IMR-90 (cell line): ENCODE data around the gene COA1. TPM values are rescaled to one million over a fixed set of nuclear protein-coding genes. Genes with fewer than 3 reads are reported as not detected.

Source experiments
- ATAC-seq: fragments of 200-7000 bp; cut with Tn5 transposase; 2 replicates; pipeline ENCODE4 v1.9.1; 2020; ENCODE audit warnings: low read depth, mild to moderate bottlenecking, moderate library complexity
- BruUV-seq: library from RNA; stranded (reverse); fragments of 400-500 nt; replicated peaks from 2 replicates; lab custom pipeline; 2021; lab: Mats Ljungman, UMichigan
- CTCF ChIA-PET: fragments of 300-600 bp; formaldehyde crosslinking; extraction: SDS; loops from one replicate; lab custom pipeline; 2021; ENCODE audit warnings: antibody characterized with exemption; lab: Yijun Ruan, JAX
- POLR2A ChIA-PET: fragments of 300-600 bp; sonication (Branson Sonifier 250); formaldehyde crosslinking; loops from one replicate; lab custom pipeline; 2022; ENCODE audit warnings: antibody characterized with exemption; ENCODE audit not compliant: unreplicated experiment; lab: Charles Lee
- DNase-seq: peaks from one replicate; pipeline ENCODE4 v3.0.0; 2013
- H2AFZ ChIP-seq: replicated peaks from 2 replicates; pipeline ENCODE3; 2013; ENCODE audit warnings: low read length, mild to moderate bottlenecking; ENCODE audit not compliant: poor library complexity
- H2AK5ac ChIP-seq: 2 replicates; pipeline ENCODE4 v1.6.1; 2013; ENCODE audit warnings: low read depth, low read length, inconsistent platforms
- H2AK9ac ChIP-seq: replicated peaks from 2 replicates; pipeline ENCODE3; 2013; ENCODE audit warnings: mild to moderate bottlenecking, low read depth, low read length, moderate library complexity; ENCODE audit not compliant: poor library complexity
- H2BK120ac ChIP-seq: 2 replicates; pipeline ENCODE4 v1.6.1; 2013; ENCODE audit warnings: low read depth, low read length, inconsistent platforms
- H2BK15ac ChIP-seq: 3 replicates; pipeline ENCODE4 v1.6.1; 2013; ENCODE audit warnings: low read depth, low read length, inconsistent platforms
- H2BK20ac ChIP-seq: 2 replicates; pipeline ENCODE4 v1.6.1; 2013; ENCODE audit warnings: low read depth, mild to moderate bottlenecking, inconsistent platforms, low read length, moderate library complexity
- H2BK5ac ChIP-seq: 2 replicates; pipeline ENCODE4 v1.6.1; 2013; ENCODE audit warnings: mild to moderate bottlenecking, low read depth, low read length, inconsistent platforms; ENCODE audit not compliant: poor library complexity, severe bottlenecking
- H3K14ac ChIP-seq: replicated peaks from 2 replicates; pipeline ENCODE4 v1.6.1; 2013; ENCODE audit warnings: low read depth, low read length, inconsistent platforms
- H3K18ac ChIP-seq: 2 replicates; pipeline ENCODE4 v1.6.1; 2013; ENCODE audit warnings: low read depth, low read length, control low read depth
- H3K23ac ChIP-seq: 2 replicates; pipeline ENCODE4 v1.6.1; 2013; ENCODE audit warnings: low read depth, low read length, inconsistent platforms
- H3K27ac ChIP-seq: 2 replicates; pipeline ENCODE4 v1.5.1; 2013; ENCODE audit warnings: mild to moderate bottlenecking, control low read depth, low read length; ENCODE audit not compliant: insufficient read depth
- H3K27me3 ChIP-seq: 2 replicates; pipeline ENCODE4 v1.6.1; 2013; ENCODE audit warnings: low read length; ENCODE audit not compliant: control insufficient read depth, insufficient read depth
- H3K36me3 ChIP-seq: 2 replicates; pipeline ENCODE4 v1.6.1; 2013; ENCODE audit warnings: low read length, mixed read lengths; ENCODE audit not compliant: control insufficient read depth, insufficient read depth
- H3K4ac ChIP-seq: 2 replicates; pipeline ENCODE4 v1.6.1; 2013; ENCODE audit warnings: low read depth, low read length, inconsistent platforms
- H3K4me1 ChIP-seq: 2 replicates; pipeline ENCODE4 v1.6.1; 2013; ENCODE audit warnings: low read length, mixed read lengths; ENCODE audit not compliant: control insufficient read depth, insufficient read depth
- H3K4me2 ChIP-seq: 2 replicates; pipeline ENCODE4 v1.6.1; 2013; ENCODE audit warnings: low read depth, mild to moderate bottlenecking, control low read depth, low read length, moderate library complexity
- H3K4me3 ChIP-seq: 2 replicates; pipeline ENCODE4 v1.5.1; 2013; ENCODE audit warnings: low read depth, mild to moderate bottlenecking, control low read depth, low read length, moderate library complexity; ENCODE audit not compliant: insufficient read depth
- H3K56ac ChIP-seq: 2 replicates; pipeline ENCODE4 v1.6.1; 2013; ENCODE audit warnings: low read length, inconsistent platforms; ENCODE audit not compliant: insufficient read depth; ENCODE audit errors: extremely low read depth
- H3K79me1 ChIP-seq, 2 experiments: 2 replicates each; pipeline ENCODE4 v1.6.1; 2013; ENCODE audit warnings: low read length in 2 of 2, inconsistent platforms in 1 of 2, low read depth in 1 of 2
- H3K9ac ChIP-seq: 2 replicates; pipeline ENCODE4 v1.6.1; 2013; ENCODE audit warnings: low read depth, low read length, control low read depth
- H3K9me1 ChIP-seq: 2 replicates; pipeline ENCODE4 v1.6.1; 2013; ENCODE audit warnings: low read length, inconsistent platforms; ENCODE audit not compliant: insufficient read depth
- H3K9me3 ChIP-seq: 2 replicates; pipeline ENCODE4 v1.6.1; 2013; ENCODE audit warnings: low read length; ENCODE audit not compliant: control insufficient read depth, insufficient read depth
- H4K20me1 ChIP-seq: 2 replicates; pipeline ENCODE4 v1.6.1; 2013; ENCODE audit warnings: low read length, inconsistent platforms; ENCODE audit not compliant: insufficient read depth
- H4K5ac ChIP-seq: 2 replicates; pipeline ENCODE4 v1.6.1; 2013; ENCODE audit warnings: mild to moderate bottlenecking, low read depth, low read length, control low read depth
- H4K8ac ChIP-seq, 2 experiments: 2 replicates each; pipeline ENCODE4 v1.6.1; 2013; ENCODE audit warnings: low read depth in 2 of 2, low read length in 2 of 2, control low read depth in 1 of 2, inconsistent platforms in 1 of 2
- H4K91ac ChIP-seq: 2 replicates; pipeline ENCODE4 v1.6.1; 2013; ENCODE audit warnings: low read depth, low read length, inconsistent platforms; ENCODE audit not compliant: insufficient read depth
- RCOR1 ChIP-seq: IDR thresholded peaks from 2 replicates; pipeline ENCODE4 v1.6.1; 2012; ENCODE audit warnings: mild to moderate bottlenecking, low read length, improper control_type of control experiment; ENCODE audit not compliant: insufficient replicate concordance
- USF2 ChIP-seq: fragments of 150-350 bp; IDR thresholded peaks from 2 replicates; pipeline ENCODE4 v1.6.1; 2017; ENCODE audit warnings: mild to moderate bottlenecking, antibody characterized with exemption, low read length, low read depth
- WGBS, 2 experiments: methylation state at CpG; one replicate each; pipeline versions ENCODE4 v1.1.5 to v1.1.7; 2013; ENCODE audit warnings: missing lambda C conversion rate in 2 of 2; ENCODE audit not compliant: insufficient read length in 1 of 2; ENCODE audit errors: extremely low coverage in 2 of 2; 5-methylcytosine and 5-hydroxymethylcytosine counted together
- dilution Hi-C: fragments of 300-500 bp; cut with HindIII; formaldehyde crosslinking; loops from one replicate; pipeline ENCODE4 v1.14.3; 2018; ENCODE audit warnings: low sequenced_read_pairs; ENCODE audit not compliant: unreplicated experiment
- in situ Hi-C: fragments of 300-500 bp; cut with MboI; formaldehyde crosslinking; loops from 3 replicates; pipeline ENCODE4 v1.14.3; 2019; ENCODE audit warnings: low sequenced_read_pairs, inconsistent platforms, mixed read lengths
- intact Hi-C: fragments of 100-400 bp; cut with micrococcal nuclease; formaldehyde crosslinking; loops from 2 replicates; pipeline ENCODE4 v1.10.0; 2022
- polyA plus RNA-seq, 3 experiments: library from polyadenylated mRNA; depleted of rRNA; stranded (reverse); fragments of >200 nt; gene quantifications; 2 replicates each; pipeline ENCODE4 v1.2.3, GENCODE V29; 2012; ENCODE audit warnings: low replicate concordance in 1 of 3
- total RNA-seq: library from RNA; depleted of rRNA; stranded (reverse); fragments of >200 nt; gene quantifications from 2 replicates; pipeline ENCODE4 v1.2.3, GENCODE V29; 2012
- TF ChIP-seq, protein P1 (sequence below): fragments of 150-350 bp; IDR thresholded peaks from 2 replicates; pipeline ENCODE4 v1.6.1; 2016; ENCODE audit warnings: low read depth, mild to moderate bottlenecking, low read length, moderate library complexity, borderline replicate concordance

COA1 gene
- total and polyA plus RNA-seq, 2 of the 4 experiments (the other 2 are of a cell fraction), result 34.2 to 59.5 TPM

GRCh38 chr7:43769281-43769680 lies 40.0 kb upstream of the COA1 start:
- H3K14ac ChIP-seq, result no peak overlapping the region
- H3K18ac ChIP-seq, result no peak overlapping the region
- no peak overlapping the region for H3K27ac ChIP-seq
- H3K4me1 ChIP-seq, result peaks cover 3% of the 10 kb centered on the region
- no peak overlapping the region for H3K4ac ChIP-seq
- no peak overlapping the region for H2BK5ac ChIP-seq
- intact Hi-C loops, result no loop called here
- H4K5ac ChIP-seq, result no peak overlapping the region
- H3K9me1 ChIP-seq, result peaks cover 3% of the 10 kb centered on the region; the same call in 1 of the 2 replicates
- H3K9ac ChIP-seq, result no peak overlapping the region
- no peak overlapping the region for H3K56ac ChIP-seq
- no peak overlapping the region for H4K91ac ChIP-seq
- no peak overlapping the region for H4K8ac ChIP-seq
- no peak overlapping the region for H3K23ac ChIP-seq
- H3K4me3 ChIP-seq, result no peak overlapping the region
- WGBS, 2 experiments, result no CpG with 5 or more reads among the region's 5 CpGs
- H2BK120ac ChIP-seq, result no peak overlapping the region
- H2AK5ac ChIP-seq, result no peak overlapping the region
- no peak overlapping the region for H3K4me2 ChIP-seq
- no peak for ATAC-seq
- H3K27me3 ChIP-seq, result no peaks in the 10 kb centered on the region
- no TSS peak for BruUV-seq
- dilution Hi-C loops, result no loop called here
- no peak overlapping the region for H2BK15ac ChIP-seq
- H3K9me3 ChIP-seq, result no peaks in the 10 kb centered on the region
- DNase-seq, result no peak
- no peak overlapping the region for H2AK9ac ChIP-seq
- peaks cover 4% of the 10 kb centered on the region; the same call in 1 of the 2 replicates for H3K36me3 ChIP-seq
- H4K20me1 ChIP-seq, result no peaks in the 10 kb centered on the region
- H2AFZ ChIP-seq, result no peak overlapping the region
- TF ChIP-seq, protein P1, sequence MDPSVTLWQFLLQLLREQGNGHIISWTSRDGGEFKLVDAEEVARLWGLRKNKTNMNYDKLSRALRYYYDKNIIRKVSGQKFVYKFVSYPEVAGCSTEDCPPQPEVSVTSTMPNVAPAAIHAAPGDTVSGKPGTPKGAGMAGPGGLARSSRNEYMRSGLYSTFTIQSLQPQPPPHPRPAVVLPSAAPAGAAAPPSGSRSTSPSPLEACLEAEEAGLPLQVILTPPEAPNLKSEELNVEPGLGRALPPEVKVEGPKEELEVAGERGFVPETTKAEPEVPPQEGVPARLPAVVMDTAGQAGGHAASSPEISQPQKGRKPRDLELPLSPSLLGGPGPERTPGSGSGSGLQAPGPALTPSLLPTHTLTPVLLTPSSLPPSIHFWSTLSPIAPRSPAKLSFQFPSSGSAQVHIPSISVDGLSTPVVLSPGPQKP, result no peak
- no peak for TF ChIP-seq RCOR1
- TF ChIP-seq USF2, result no peak
- H2BK20ac ChIP-seq, result no peak overlapping the region
- ChIA-PET POLR2A (no interaction called here), CTCF (no interaction called here)
- in situ Hi-C loops, result no loop called here
- H3K79me1 ChIP-seq, result peaks cover 0 to 3% of the 10 kb centered on the region in 2 experiments; a peak in 1 of 4 replicates
